Endodermal cell (in vitro differentiated cells): Measurements from ENCODE around the gene HLA-B. TPM values are rescaled to one million over a fixed set of nuclear protein-coding genes. Genes with fewer than 3 reads are reported as not detected.

Experiments
- DNase-seq: peaks from one replicate; pipeline ENCODE4 v3.0.0-alpha.2; 2017
- H3K27ac ChIP-seq: 2 replicates; pipeline ENCODE4 v1.5.1; 2013; ENCODE audit warnings: mild to moderate bottlenecking, low read depth, low read length, moderate library complexity
- H3K27me3 ChIP-seq: 2 replicates; pipeline ENCODE4 v1.6.1; 2013; ENCODE audit warnings: mild to moderate bottlenecking, low read length, moderate library complexity; ENCODE audit not compliant: insufficient read depth, control insufficient read depth, poor library complexity, severe bottlenecking
- H3K36me3 ChIP-seq: 2 replicates; pipeline ENCODE4 v1.7.0; 2013; ENCODE audit warnings: mild to moderate bottlenecking, low read length, moderate library complexity; ENCODE audit not compliant: control insufficient read depth, insufficient read depth
- H3K4me1 ChIP-seq: one replicate; pipeline ENCODE4 v1.7.0; 2013; ENCODE audit warnings: low read length; ENCODE audit not compliant: control insufficient read depth, insufficient read depth
- H3K4me3 ChIP-seq: 2 replicates; pipeline ENCODE4 v1.5.1; 2013; ENCODE audit warnings: mild to moderate bottlenecking, low read length, moderate library complexity
- H3K9ac ChIP-seq: 2 replicates; pipeline ENCODE4 v1.6.1; 2013; ENCODE audit warnings: mild to moderate bottlenecking, low read length, moderate library complexity; ENCODE audit not compliant: poor library complexity, severe bottlenecking; ENCODE audit errors: extremely low read depth
- H3K9me3 ChIP-seq: 2 replicates; pipeline ENCODE4 v1.6.1; 2013; ENCODE audit warnings: mild to moderate bottlenecking, low read length, moderate library complexity; ENCODE audit not compliant: control insufficient read depth
- H3K27ac Mint-ChIP-seq: 2 replicates; pipeline ENCODE4 v1.8.0; 2020; ENCODE audit warnings: mixed read lengths
- H3K27me3 Mint-ChIP-seq: 2 replicates; pipeline ENCODE4 v1.8.0; 2021; ENCODE audit warnings: mild to moderate bottlenecking, mixed read lengths; ENCODE audit not compliant: insufficient read depth
- H3K36me3 Mint-ChIP-seq: 2 replicates; pipeline ENCODE4 v1.8.0; 2020; ENCODE audit warnings: low read depth, mixed read lengths
- H3K4me1 Mint-ChIP-seq: 2 replicates; pipeline ENCODE4 v1.8.0; 2020; ENCODE audit warnings: mixed read lengths
- H3K4me3 Mint-ChIP-seq: 2 replicates; pipeline ENCODE4 v1.8.0; 2020; ENCODE audit warnings: mild to moderate bottlenecking, moderate library complexity, mixed read lengths
- H3K9me3 Mint-ChIP-seq: 2 replicates; pipeline ENCODE4 v1.8.0; 2020; ENCODE audit warnings: mild to moderate bottlenecking, mixed read lengths
- CTCF ChIP-seq: fragments of 200-600 bp; sonication (generic); conservative IDR thresholded peaks from 2 replicates; pipeline ENCODE4 v1.5.0; 2021; ENCODE audit warnings: antibody characterized with exemption, mild to moderate bottlenecking
- WGBS, 2 experiments: methylation state at CpG; one replicate each; pipeline versions ENCODE4 v1.1.5 to v1.1.7; 2013; ENCODE audit warnings: missing lambda C conversion rate in 2 of 2, mixed read lengths in 1 of 2; ENCODE audit not compliant: insufficient coverage in 1 of 2, insufficient read length in 1 of 2; 5-methylcytosine and 5-hydroxymethylcytosine counted together
- total RNA-seq, 2 donors: library from RNA; stranded (reverse); fragmentation: NEBNext Ultra II Directional in 1 of 2; extraction: Animal tissue kit (Norgen Biotek cat#: 25700) in 1 of 2; gene quantifications; 2 replicates in 1 of 2; 3 replicates in 1 of 2; pipeline ENCODE4 v1.2.1, GENCODE V29; 2021

Gene HLA-B
- total RNA-seq, 2 donors from 2014 or later = 194 to 1,067 TPM

- Mint-ChIP-seq H3K4me1 (peaks cover 26% of the 10 kb centered on the region), H3K27me3 (peaks cover 36% of the 10 kb centered on the region), H3K9me3 (peaks cover 26% of the 10 kb centered on the region), H3K4me3 (peak overlapping the region; percentile 75), H3K27ac (peak overlapping the region; percentile 48), H3K36me3 (peaks cover 5% of the 10 kb centered on the region)
- no peak for TF ChIP-seq CTCF
- Histone ChIP-seq H3K27ac (no peak overlapping the region), H3K36me3 (no peaks in the 10 kb centered on the region), H3K9me3 (peaks cover 33% of the 10 kb centered on the region), H3K27me3 (peaks cover 36% of the 10 kb centered on the region), H3K4me3 (peak overlapping the region; percentile 80), H3K4me1 (no peaks in the 10 kb centered on the region), H3K9ac (no peak overlapping the region)
- 23 to 24% methylated on average over 15 to 30 of the region's 30 CpGs for WGBS, 2 experiments
- DNase-seq = peak; percentile 84
Observed at GRCh38 chr6:31400467-31401289, 43.7 kb upstream of the HLA-B start.

GRCh38 chr6:31399589-31400466, 42.8 kb upstream of the HLA-B start:
- peak overlapping the region; percentile 48 for H3K27ac Mint-ChIP-seq

More at GRCh38 chr6:31399589-31400466, 42.8 kb upstream of the HLA-B start:
- Mint-ChIP-seq H3K27me3 (peaks cover 36% of the 10 kb centered on the region), H3K36me3 (peaks cover 5% of the 10 kb centered on the region), H3K4me3 (peak overlapping the region; percentile 75), H3K4me1 (peaks cover 23% of the 10 kb centered on the region), H3K9me3 (peaks cover 26% of the 10 kb centered on the region)
- Histone ChIP-seq H3K27me3 (peaks cover 36% of the 10 kb centered on the region), H3K36me3 (no peaks in the 10 kb centered on the region), H3K9ac (no peak overlapping the region), H3K9me3 (peaks cover 33% of the 10 kb centered on the region), H3K4me3 (peak overlapping the region; percentile 80), H3K4me1 (no peaks in the 10 kb centered on the region), H3K27ac (no peak overlapping the region)
- WGBS, 2 experiments = 4 to 6% methylated on average over 33 to 57 of the region's 57 CpGs
- TF ChIP-seq CTCF = peak; percentile 90
- peak; percentile 89 for DNase-seq
